Mesendoderm (in vitro differentiated cells): ENCODE data around the gene KHSRP.

Source experiments
- DNase-seq: peaks from one replicate; pipeline ENCODE4 v3.0.0; 2013
- H2AK5ac ChIP-seq: 2 replicates; pipeline ENCODE4 v1.6.1; 2013; ENCODE audit warnings: low read length, inconsistent platforms
- H2BK120ac ChIP-seq: 2 replicates; pipeline ENCODE4 v1.6.1; 2013; ENCODE audit warnings: low read depth, mild to moderate bottlenecking, low read length, moderate library complexity, mixed read lengths
- H2BK15ac ChIP-seq: replicated peaks from 2 replicates; pipeline ENCODE4 v1.6.1; 2013; ENCODE audit warnings: low read depth, mild to moderate bottlenecking, moderate library complexity
- H2BK5ac ChIP-seq: 2 replicates; pipeline ENCODE4 v1.6.1; 2013; ENCODE audit warnings: low read length, inconsistent platforms
- H3K18ac ChIP-seq: 2 replicates; pipeline ENCODE4 v1.6.1; 2013; ENCODE audit warnings: mild to moderate bottlenecking, low read length, mixed read lengths
- H3K23ac ChIP-seq: one replicate; pipeline ENCODE4 v1.6.1; 2013; ENCODE audit warnings: low read length
- H3K27ac ChIP-seq: 2 replicates; pipeline ENCODE4 v1.5.1; 2013; ENCODE audit warnings: low read depth, mild to moderate bottlenecking, inconsistent platforms, low read length, moderate library complexity
- H3K27me3 ChIP-seq: 2 replicates; pipeline ENCODE4 v1.6.1; 2013; ENCODE audit warnings: low read length, control low read depth, mild to moderate bottlenecking, inconsistent platforms; ENCODE audit not compliant: insufficient read depth, poor library complexity
- H3K36me3 ChIP-seq: 2 replicates; pipeline ENCODE4 v1.6.1; 2013; ENCODE audit warnings: low read length, inconsistent platforms; ENCODE audit not compliant: control insufficient read depth, insufficient read depth
- H3K4ac ChIP-seq: one replicate; pipeline ENCODE4 v1.6.1; 2013; ENCODE audit warnings: low read depth, mild to moderate bottlenecking, low read length, moderate library complexity
- H3K4me1 ChIP-seq: 2 replicates; pipeline ENCODE4 v1.6.1; 2013; ENCODE audit warnings: low read depth, low read length, inconsistent platforms; ENCODE audit not compliant: control insufficient read depth
- H3K4me2 ChIP-seq: 2 replicates; pipeline ENCODE4 v1.6.1; 2013; ENCODE audit warnings: low read length
- H3K4me3 ChIP-seq: 2 replicates; pipeline ENCODE4 v1.5.1; 2013; ENCODE audit warnings: mild to moderate bottlenecking, low read length
- H3K56ac ChIP-seq: one replicate; pipeline ENCODE4 v1.6.1; 2013; ENCODE audit warnings: low read length
- H3K79me1 ChIP-seq: 2 replicates; pipeline ENCODE4 v1.6.1; 2013; ENCODE audit warnings: low read length, inconsistent platforms
- H3K79me2 ChIP-seq: 2 replicates; pipeline ENCODE4 v1.6.1; 2013; ENCODE audit warnings: mild to moderate bottlenecking, low read length; ENCODE audit not compliant: control insufficient read depth, insufficient read depth
- H3K9ac ChIP-seq: 2 replicates; pipeline ENCODE4 v1.6.1; 2013; ENCODE audit warnings: low read length, inconsistent platforms
- H4K5ac ChIP-seq: one replicate; pipeline ENCODE4 v1.6.1; 2013; ENCODE audit warnings: low read length
- H4K8ac ChIP-seq: one replicate; pipeline ENCODE4 v1.6.1; 2013; ENCODE audit warnings: low read depth, mild to moderate bottlenecking, control low read depth, low read length, moderate library complexity
- WGBS: extraction: QIAGEN DNeasy Blood & Tissue Kit; methylation state at CpG from one replicate; pipeline ENCODE4 v1.1.7; 2013; ENCODE audit warnings: low lambda C conversion rate, missing lambda C conversion rate; ENCODE audit not compliant: insufficient coverage; ENCODE audit errors: extremely low coverage; 5-methylcytosine and 5-hydroxymethylcytosine counted together

Gene KHSRP

DNA sequence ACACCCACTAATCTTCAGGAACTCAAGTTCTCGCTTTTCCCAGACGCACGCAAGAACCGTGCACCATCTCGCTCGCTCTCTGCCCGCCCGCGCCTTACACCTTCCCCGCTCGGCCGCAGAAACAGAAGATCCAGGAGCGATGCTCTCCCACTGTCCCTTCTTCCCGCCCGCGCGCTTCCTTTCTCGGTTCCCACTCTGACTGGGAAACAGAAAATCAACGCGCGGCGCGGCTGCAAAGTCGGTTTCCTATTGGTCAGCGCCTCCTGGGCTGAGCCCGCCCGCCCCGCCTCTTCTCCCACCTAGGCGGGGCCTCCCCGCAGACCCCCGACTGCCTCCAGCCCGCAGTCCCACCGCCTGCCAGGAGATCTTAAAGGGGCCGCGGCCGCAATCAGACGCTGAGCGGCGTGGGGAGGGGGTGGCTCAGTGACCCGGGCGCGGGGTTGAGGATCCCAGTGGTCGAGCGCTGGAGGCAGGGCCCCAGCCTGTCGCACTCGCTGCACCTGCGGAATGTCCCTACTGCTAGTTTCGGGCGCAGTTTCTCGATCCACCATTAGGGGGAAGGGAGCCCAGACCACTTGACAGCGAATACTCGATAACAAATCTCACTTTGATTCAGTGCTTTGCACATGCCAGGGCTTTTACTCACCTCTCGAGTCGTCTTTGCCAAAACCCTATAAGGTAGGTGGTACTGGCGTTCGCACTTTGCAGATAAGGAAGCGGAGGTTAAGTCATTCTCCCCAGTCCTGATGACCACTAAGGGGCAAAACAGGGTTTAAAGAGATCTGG is 35.7 kb upstream of the KHSRP start:
- Histone ChIP-seq H3K4me2 (peak overlapping the region; percentile 81), H3K23ac (no peak overlapping the region), H2BK15ac (no peak overlapping the region), H3K4ac (no peak overlapping the region), H3K79me2 (no peaks in the 10 kb centered on the region), H3K4me1 (no peaks in the 10 kb centered on the region), H3K4me3 (peak overlapping the region; percentile 60), H3K79me1 (peaks cover under 1% of the 10 kb centered on the region), H3K9ac (peak overlapping the region; percentile 59), H3K18ac (no peak overlapping the region), H3K36me3 (no peaks in the 10 kb centered on the region), H2BK120ac (no peak overlapping the region), H3K27ac (no peak overlapping the region), H2AK5ac (no peak overlapping the region), H4K8ac (no peak overlapping the region), H3K27me3 (no peaks in the 10 kb centered on the region), H2BK5ac (no peak overlapping the region), H4K5ac (no peak overlapping the region), H3K56ac (peak overlapping the region; percentile 87)
- no CpG with 5 or more reads among the region's 57 CpGs for WGBS
- DNase-seq, result peak; percentile 99

DNA sequence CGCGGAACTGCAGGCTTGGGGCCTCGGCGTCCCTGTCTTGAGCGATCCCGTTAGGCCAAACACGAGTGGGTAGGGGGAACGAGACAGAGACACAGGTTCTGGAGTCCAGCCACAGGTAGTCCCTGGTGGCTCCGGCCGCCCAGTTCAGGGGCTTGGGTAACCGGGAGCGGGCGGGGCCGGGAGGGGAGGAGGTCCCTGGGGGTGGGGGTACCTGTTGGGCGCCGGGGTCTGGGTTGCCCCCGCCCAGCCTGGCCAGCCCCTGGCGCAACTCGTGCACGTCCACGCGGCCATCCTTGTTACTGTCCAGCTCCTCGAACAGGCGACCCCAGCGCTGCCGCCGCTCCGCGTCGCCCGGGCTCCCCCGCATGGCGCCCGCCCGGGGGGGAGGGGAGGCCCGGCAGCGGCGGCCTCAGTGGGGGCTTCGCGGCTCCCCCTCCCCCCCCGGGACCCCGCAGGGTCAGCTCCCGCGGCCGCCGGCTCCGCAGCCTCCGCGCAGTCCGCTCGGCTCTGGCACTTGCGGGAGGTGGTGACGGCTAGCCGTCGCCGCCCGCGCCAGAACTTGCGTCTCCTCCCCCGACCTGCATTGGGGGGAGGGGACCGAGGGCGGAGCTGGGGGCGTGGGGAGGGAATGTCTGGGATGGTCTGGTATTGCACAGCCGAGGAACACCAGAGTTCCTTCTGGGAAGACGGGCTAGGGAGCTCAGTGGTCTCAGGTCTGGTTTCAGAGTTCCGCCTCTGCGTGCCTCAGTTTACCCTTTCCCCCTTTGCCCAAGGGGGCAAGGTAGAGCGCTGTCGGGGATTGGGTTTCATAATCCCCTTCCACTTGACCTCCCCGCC is 34.9 kb upstream of the KHSRP start, which contains the start of gene SLC25A23:
Gene SLC25A23 (minus strand): TSS at position 531 of the 837 bp plus-strand sequence. CDS start 164 bp downstream, at position 367.
- peak within 1 kb of the TSS; percentile 68 for H3K9ac ChIP-seq
- H2BK120ac ChIP-seq, result no peak within 1 kb of the TSS
- H3K27ac ChIP-seq, result no peak within 1 kb of the TSS
- no peaks in the 10 kb centered on the region for H3K79me1 ChIP-seq
- H3K79me2 ChIP-seq, result no peaks in the 10 kb centered on the region
- no peaks in the 10 kb centered on the region for H3K36me3 ChIP-seq
- DNase-seq, result peak; percentile 88
- H3K4me1 ChIP-seq, result no peaks in the 10 kb centered on the region
- peak within 1 kb of the TSS; percentile 85 for H3K4ac ChIP-seq
- H3K4me2 ChIP-seq, result peak within 1 kb of the TSS; percentile 83
- no peak within 1 kb of the TSS for H2BK5ac ChIP-seq
- H4K8ac ChIP-seq, result no peak within 1 kb of the TSS
- peak within 1 kb of the TSS; percentile 60 for H3K4me3 ChIP-seq
- H3K27me3 ChIP-seq, result no peaks in the 10 kb centered on the region
- no CpG with 5 or more reads among the region's 70 CpGs for WGBS
- H2AK5ac ChIP-seq, result no peak within 1 kb of the TSS
- H3K56ac ChIP-seq, result peak within 1 kb of the TSS; percentile 87
- peak within 1 kb of the TSS; percentile 55 for H3K18ac ChIP-seq
- peak within 1 kb of the TSS; percentile 48 for H3K23ac ChIP-seq
- no peak within 1 kb of the TSS for H4K5ac ChIP-seq
- no peak within 1 kb of the TSS for H2BK15ac ChIP-seq

- H3K18ac ChIP-seq, result no peak overlapping the region
- no peak overlapping the region for H3K27ac ChIP-seq
- no peaks in the 10 kb centered on the region for H3K4me1 ChIP-seq
- no peaks in the 10 kb centered on the region for H3K27me3 ChIP-seq
- H4K8ac ChIP-seq, result no peak overlapping the region
- no peak overlapping the region for H2BK120ac ChIP-seq
- peak overlapping the region; percentile 48 for H3K23ac ChIP-seq
- no CpG with 5 or more reads among the region's 16 CpGs for WGBS
- no peak overlapping the region for H4K5ac ChIP-seq
- no peak overlapping the region for H2BK15ac ChIP-seq
- no peak overlapping the region for H2BK5ac ChIP-seq
- H3K79me1 ChIP-seq, result no peaks in the 10 kb centered on the region
- H2AK5ac ChIP-seq, result no peak overlapping the region
- H3K4me2 ChIP-seq, result peak overlapping the region; percentile 83
- H3K79me2 ChIP-seq, result no peaks in the 10 kb centered on the region
- DNase-seq, result no peak
- no peaks in the 10 kb centered on the region for H3K36me3 ChIP-seq
- peak overlapping the region; percentile 87 for H3K56ac ChIP-seq
- no peak overlapping the region for H3K4ac ChIP-seq
- peak overlapping the region; percentile 68 for H3K9ac ChIP-seq
- H3K4me3 ChIP-seq, result peak overlapping the region; percentile 40
Measured at GRCh38 chr19:6458695-6459261, 34.2 kb upstream of the KHSRP start.

GRCh38 chr19:6457958-6458694 is 33.5 kb upstream of the KHSRP start:
- no peak for DNase-seq
- H2BK5ac ChIP-seq, result no peak overlapping the region
- H2BK15ac ChIP-seq, result no peak overlapping the region
- no peaks in the 10 kb centered on the region for H3K4me1 ChIP-seq
- WGBS, result no CpG with 5 or more reads among the region's 17 CpGs
- no peak overlapping the region for H3K4me2 ChIP-seq
- H3K79me2 ChIP-seq, result no peaks in the 10 kb centered on the region
- no peaks in the 10 kb centered on the region for H3K79me1 ChIP-seq
- no peak overlapping the region for H3K23ac ChIP-seq
- H2AK5ac ChIP-seq, result no peak overlapping the region
- H4K8ac ChIP-seq, result no peak overlapping the region
- no peak overlapping the region for H3K18ac ChIP-seq
- no peak overlapping the region for H2BK120ac ChIP-seq
- no peak overlapping the region for H3K27ac ChIP-seq
- no peak overlapping the region for H3K4ac ChIP-seq
- H4K5ac ChIP-seq, result no peak overlapping the region
- no peaks in the 10 kb centered on the region for H3K27me3 ChIP-seq
- peak overlapping the region; percentile 25 for H3K56ac ChIP-seq
- H3K36me3 ChIP-seq, result no peaks in the 10 kb centered on the region
- H3K4me3 ChIP-seq, result no peak overlapping the region
- H3K9ac ChIP-seq, result no peak overlapping the region

DNA sequence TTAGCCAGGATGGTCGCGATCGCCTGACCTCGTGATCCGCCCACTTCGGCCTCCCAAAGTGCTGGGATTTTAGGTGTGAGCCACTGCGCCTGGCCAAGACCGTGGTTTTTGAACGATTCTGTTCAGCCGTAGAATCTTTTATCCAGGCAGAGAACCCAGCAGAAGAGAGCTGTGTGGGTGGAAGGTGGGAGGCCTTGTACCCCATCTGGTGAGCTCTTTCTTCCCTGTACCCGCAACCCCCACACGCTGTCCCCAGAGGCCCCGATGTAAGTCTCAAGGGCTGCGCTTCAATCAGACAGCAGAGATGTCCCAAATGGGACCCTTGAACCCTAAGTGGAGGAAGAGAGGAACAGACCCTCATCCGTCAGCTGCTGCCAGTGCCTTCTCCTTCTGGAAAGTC is 31.3 kb upstream of the KHSRP start:
- H3K23ac ChIP-seq, result no peak overlapping the region
- no peaks in the 10 kb centered on the region for H3K79me2 ChIP-seq
- no CpG with 5 or more reads among the region's 15 CpGs for WGBS
- H3K4me2 ChIP-seq, result no peak overlapping the region
- no peak overlapping the region for H4K5ac ChIP-seq
- no peaks in the 10 kb centered on the region for H3K27me3 ChIP-seq
- H2BK5ac ChIP-seq, result no peak overlapping the region
- H2BK120ac ChIP-seq, result no peak overlapping the region
- no peak overlapping the region for H3K18ac ChIP-seq
- H4K8ac ChIP-seq, result no peak overlapping the region
- no peaks in the 10 kb centered on the region for H3K36me3 ChIP-seq
- DNase-seq, result no peak
- H3K4ac ChIP-seq, result no peak overlapping the region
- H3K9ac ChIP-seq, result no peak overlapping the region
- H3K79me1 ChIP-seq, result no peaks in the 10 kb centered on the region
- H2AK5ac ChIP-seq, result no peak overlapping the region
- no peak overlapping the region for H3K56ac ChIP-seq
- H2BK15ac ChIP-seq, result no peak overlapping the region
- no peaks in the 10 kb centered on the region for H3K4me1 ChIP-seq
- H3K27ac ChIP-seq, result no peak overlapping the region
- no peak overlapping the region for H3K4me3 ChIP-seq
